Activated B cell treated with CpG ODN at 0.5 μM for 24 hours (primary cell): ENCODE results near the gene NR3C2. TPM values are rescaled to one million over a fixed set of nuclear protein-coding genes. Genes with fewer than 3 reads are reported as not detected.

ENCODE experiments used
- ATAC-seq: fragments of 200-7000 bp; cut with Tn5 transposase; one replicate; pipeline ENCODE4 v1.10.0; 2021; ENCODE audit warnings: low read depth, mild to moderate bottlenecking, moderate library complexity
- CTCF ChIA-PET: fragments of 350-600 bp; sonication (Branson Sonifier 250); formaldehyde crosslinking; loops from one replicate; lab custom pipeline; 2021; ENCODE audit warnings: antibody characterized with exemption; lab: Charles Lee
- POLR2A ChIA-PET: fragments of 350-600 bp; sonication (Branson Sonifier 250); formaldehyde crosslinking; loops from one replicate; lab custom pipeline; 2021; ENCODE audit warnings: antibody characterized with exemption; lab: Charles Lee
- DNase-seq: peaks from one replicate; pipeline ENCODE4 v3.0.0; 2022
- H3K27ac Mint-ChIP-seq: one replicate; pipeline ENCODE4 v1.8.0; 2020; ENCODE audit warnings: mixed read lengths
- H3K27me3 Mint-ChIP-seq: one replicate; pipeline ENCODE4 v1.8.0; 2021; ENCODE audit warnings: mixed read lengths
- H3K36me3 Mint-ChIP-seq: one replicate; pipeline ENCODE4 v1.8.0; 2021; ENCODE audit warnings: low read depth, mixed read lengths
- H3K4me1 Mint-ChIP-seq: one replicate; pipeline ENCODE4 v1.8.0; 2021; ENCODE audit warnings: mixed read lengths
- H3K4me3 Mint-ChIP-seq: one replicate; pipeline ENCODE4 v1.8.0; 2020; ENCODE audit warnings: mild to moderate bottlenecking, mixed read lengths
- H3K9me3 Mint-ChIP-seq: one replicate; pipeline ENCODE4 v1.8.0; 2020; ENCODE audit warnings: mixed read lengths
- CTCF ChIP-seq: fragments of 200-600 bp; IDR thresholded peaks from one replicate; pipeline ENCODE4 v1.8.0; 2022; ENCODE audit warnings: antibody characterized with exemption, mild to moderate bottlenecking
- intact Hi-C: fragments of 100-400 bp; cut with micrococcal nuclease; formaldehyde crosslinking; loops from one replicate; pipeline ENCODE4 v1.15.1; 2024
- total RNA-seq: library from RNA; stranded (reverse); gene quantifications from 2 replicates; pipeline ENCODE4 v1.2.3, GENCODE V29; 2022

Gene NR3C2
- total RNA-seq, 1 donor from 2014 or later: 4.5 TPM

- ATAC-seq (no peak), DNase-seq (no peak)
- H3K27me3 Mint-ChIP-seq: peaks cover 1% of the 10 kb centered on the region
- no peaks in the 10 kb centered on the region for H3K4me1 Mint-ChIP-seq
- no peak for TF ChIP-seq CTCF
- no peaks in the 10 kb centered on the region for H3K9me3 Mint-ChIP-seq
- ChIA-PET CTCF (no interaction called here), POLR2A (no interaction called here)
- intact Hi-C loops: no loop called here
- no peak overlapping the region for H3K27ac Mint-ChIP-seq
- H3K4me3 Mint-ChIP-seq: no peak overlapping the region
- H3K36me3 Mint-ChIP-seq: no peaks in the 10 kb centered on the region
Measured at GRCh38 chr4:148454835-148455234, 12.6 kb upstream of the NR3C2 start.

DNA sequence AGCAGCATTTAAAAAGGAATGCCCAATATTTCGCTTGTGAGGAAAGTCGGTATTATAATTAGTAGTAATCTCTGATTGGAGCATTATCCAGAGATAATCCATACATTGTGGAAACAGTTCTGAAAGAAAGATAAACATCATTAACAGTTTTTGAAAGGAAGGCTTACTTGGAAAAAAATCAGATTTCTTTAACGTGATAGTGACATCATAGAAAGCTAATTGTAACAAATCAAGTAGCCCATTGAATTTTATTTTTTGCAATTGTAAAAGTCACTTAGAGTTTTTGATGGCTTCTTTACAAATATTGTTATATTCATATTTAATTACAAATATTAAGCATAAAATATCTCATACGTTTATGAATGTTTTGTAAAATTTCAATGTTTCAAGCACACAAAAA is 11.6 kb upstream of the NR3C2 start:
- ChIA-PET CTCF (no interaction called here), POLR2A (interaction anchor here (1.4 kb wide), 1 partner anchor 11 kb away, joined by 3 read pairs; the partner anchor contains the start of gene NR3C2)
- Mint-ChIP-seq H3K27ac (no peak overlapping the region), H3K36me3 (no peaks in the 10 kb centered on the region), H3K4me3 (no peak overlapping the region), H3K9me3 (no peaks in the 10 kb centered on the region), H3K27me3 (peaks cover 1% of the 10 kb centered on the region), H3K4me1 (no peaks in the 10 kb centered on the region)
- no peak for TF ChIP-seq CTCF
- ATAC-seq: no peak
- DNase-seq: no peak
- intact Hi-C loops: no loop called here

DNA sequence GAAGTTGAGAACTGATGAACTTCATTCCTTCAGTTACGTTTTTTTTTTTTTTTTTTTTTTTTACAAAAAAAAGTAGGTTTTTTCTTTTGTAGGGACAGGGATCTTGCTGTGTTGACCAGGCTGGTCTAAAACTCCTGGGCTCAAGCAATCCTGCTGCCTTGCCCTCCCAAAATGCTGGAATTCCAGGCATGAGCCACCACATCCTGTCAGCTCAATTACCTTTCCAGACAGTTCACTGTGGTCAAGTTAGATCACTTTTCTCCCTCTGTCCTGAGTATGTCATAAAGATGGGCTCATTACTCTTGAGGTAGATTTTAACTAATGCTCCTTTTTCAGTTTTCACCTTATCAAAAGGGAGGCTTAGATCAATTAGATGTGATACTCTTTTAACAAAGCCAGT is 10.8 kb upstream of the NR3C2 start:
- Mint-ChIP-seq H3K36me3 (no peaks in the 10 kb centered on the region), H3K27me3 (peaks cover 1% of the 10 kb centered on the region), H3K27ac (no peak overlapping the region), H3K9me3 (no peaks in the 10 kb centered on the region), H3K4me1 (no peaks in the 10 kb centered on the region), H3K4me3 (no peak overlapping the region)
- no peak for TF ChIP-seq CTCF
- ChIA-PET CTCF (no interaction called here), POLR2A (interaction anchor here (1.4 kb wide), 1 partner anchor 10 kb away, joined by 3 read pairs; the partner anchor contains the start of gene NR3C2)
- intact Hi-C loops: no loop called here
- DNase-seq: no peak
- ATAC-seq: no peak

DNA sequence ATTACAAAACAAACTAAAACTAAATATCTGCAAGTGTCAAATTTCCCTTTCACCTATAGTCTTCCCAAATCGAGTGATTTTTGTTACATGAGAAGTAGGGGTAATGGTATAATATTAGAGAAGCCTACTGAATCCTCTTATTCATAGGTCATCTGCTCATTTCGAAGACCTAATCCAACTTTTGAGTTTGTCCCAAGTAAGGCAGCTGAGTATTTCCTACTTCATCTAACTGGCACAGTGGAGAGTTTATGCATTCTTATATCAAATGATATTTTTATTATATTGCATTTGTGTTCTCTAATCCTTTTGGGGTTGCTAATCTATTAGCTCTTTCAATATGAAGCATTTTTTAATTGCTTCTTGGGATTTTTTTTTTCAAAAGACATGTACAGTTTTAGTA is 7.7 kb upstream of the NR3C2 start:
- no peak for TF ChIP-seq CTCF
- Mint-ChIP-seq H3K36me3 (peaks cover 2% of the 10 kb centered on the region), H3K9me3 (no peaks in the 10 kb centered on the region), H3K27ac (no peak overlapping the region), H3K27me3 (peaks cover 2% of the 10 kb centered on the region), H3K4me3 (no peak overlapping the region), H3K4me1 (peaks cover 13% of the 10 kb centered on the region)
- no peak for DNase-seq
- intact Hi-C loops: no loop called here
- no peak for ATAC-seq
- CTCF ChIA-PET: no interaction called here
- POLR2A ChIA-PET: no interaction called here

- Mint-ChIP-seq H3K36me3 (peaks cover 2% of the 10 kb centered on the region), H3K27ac (no peak overlapping the region), H3K4me1 (peaks cover 17% of the 10 kb centered on the region), H3K4me3 (no peak overlapping the region), H3K9me3 (no peaks in the 10 kb centered on the region), H3K27me3 (peaks cover 2% of the 10 kb centered on the region)
- ATAC-seq: no peak
- no peak for TF ChIP-seq CTCF
- DNase-seq: no peak
- intact Hi-C loops: no loop called here
- ChIA-PET CTCF (no interaction called here), POLR2A (no interaction called here)
Measured at GRCh38 chr4:148448141-148448540, 5.9 kb upstream of the NR3C2 start.
